BE2C (cell line): ENCODE data around the gene ATCAY.

Experiments
- DNase-seq: peaks from one replicate; pipeline ENCODE4 v3.0.0-alpha.2; 2020
- H3K27me3 ChIP-seq: fragments of 250-450 bp; sonication (Bioruptor Pico); 2 replicates; pipeline ENCODE4 v1.5.1; 2020; ENCODE audit warnings: mild to moderate bottlenecking
- H3K36me3 ChIP-seq: fragments of 250-450 bp; sonication (Bioruptor Pico); 2 replicates; pipeline ENCODE4 v1.5.1; 2020; ENCODE audit warnings: mild to moderate bottlenecking
- H3K4me1 ChIP-seq: fragments of 250-450 bp; sonication (Bioruptor Pico); 2 replicates; pipeline ENCODE4 v1.5.1; 2020
- H3K4me3 ChIP-seq: 2 replicates; pipeline ENCODE4 v1.5.1; 2011; ENCODE audit warnings: low read depth, low read length
- H3K9me3 ChIP-seq: fragments of 250-450 bp; sonication (Bioruptor Pico); 2 replicates; pipeline ENCODE4 v1.5.1; 2020
- TF ChIP-seq, protein P1 (sequence below): IDR thresholded peaks from 2 replicates; pipeline ENCODE4 v1.5.1; 2012; ENCODE audit warnings: mild to moderate bottlenecking, low read depth, low read length

ATCAY gene

DNA sequence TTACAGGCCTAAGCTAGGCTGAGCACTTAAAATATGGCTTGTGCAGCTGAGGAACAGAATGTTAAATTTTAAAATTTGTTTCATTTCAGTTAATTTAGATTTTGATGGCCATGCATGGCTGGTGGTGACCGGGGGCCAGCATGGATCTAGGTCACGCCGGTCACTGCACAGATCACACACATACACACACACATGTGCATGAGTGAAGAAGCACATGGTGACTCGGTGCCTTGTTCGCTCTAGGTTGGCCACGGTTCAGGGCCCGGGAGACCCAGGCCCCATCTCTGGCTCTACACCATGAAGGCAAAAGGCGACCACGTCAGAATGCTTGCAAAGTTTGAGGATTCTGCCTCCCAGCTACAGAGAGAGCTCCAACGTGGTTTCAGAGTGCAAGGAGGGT is 39.7 kb upstream of the ATCAY start:
- H3K27me3 ChIP-seq: no peaks in the 10 kb centered on the region
- H3K36me3 ChIP-seq: no peaks in the 10 kb centered on the region
- H3K4me1 ChIP-seq: no peaks in the 10 kb centered on the region
- TF ChIP-seq, protein P1, sequence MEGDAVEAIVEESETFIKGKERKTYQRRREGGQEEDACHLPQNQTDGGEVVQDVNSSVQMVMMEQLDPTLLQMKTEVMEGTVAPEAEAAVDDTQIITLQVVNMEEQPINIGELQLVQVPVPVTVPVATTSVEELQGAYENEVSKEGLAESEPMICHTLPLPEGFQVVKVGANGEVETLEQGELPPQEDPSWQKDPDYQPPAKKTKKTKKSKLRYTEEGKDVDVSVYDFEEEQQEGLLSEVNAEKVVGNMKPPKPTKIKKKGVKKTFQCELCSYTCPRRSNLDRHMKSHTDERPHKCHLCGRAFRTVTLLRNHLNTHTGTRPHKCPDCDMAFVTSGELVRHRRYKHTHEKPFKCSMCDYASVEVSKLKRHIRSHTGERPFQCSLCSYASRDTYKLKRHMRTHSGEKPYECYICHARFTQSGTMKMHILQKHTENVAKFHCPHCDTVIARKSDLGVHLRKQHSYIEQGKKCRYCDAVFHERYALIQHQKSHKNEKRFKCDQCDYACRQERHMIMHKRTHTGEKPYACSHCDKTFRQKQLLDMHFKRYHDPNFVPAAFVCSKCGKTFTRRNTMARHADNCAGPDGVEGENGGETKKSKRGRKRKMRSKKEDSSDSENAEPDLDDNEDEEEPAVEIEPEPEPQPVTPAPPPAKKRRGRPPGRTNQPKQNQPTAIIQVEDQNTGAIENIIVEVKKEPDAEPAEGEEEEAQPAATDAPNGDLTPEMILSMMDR: no peak
- H3K9me3 ChIP-seq: no peaks in the 10 kb centered on the region
- DNase-seq: no peak
- H3K4me3 ChIP-seq: no peak overlapping the region

DNA sequence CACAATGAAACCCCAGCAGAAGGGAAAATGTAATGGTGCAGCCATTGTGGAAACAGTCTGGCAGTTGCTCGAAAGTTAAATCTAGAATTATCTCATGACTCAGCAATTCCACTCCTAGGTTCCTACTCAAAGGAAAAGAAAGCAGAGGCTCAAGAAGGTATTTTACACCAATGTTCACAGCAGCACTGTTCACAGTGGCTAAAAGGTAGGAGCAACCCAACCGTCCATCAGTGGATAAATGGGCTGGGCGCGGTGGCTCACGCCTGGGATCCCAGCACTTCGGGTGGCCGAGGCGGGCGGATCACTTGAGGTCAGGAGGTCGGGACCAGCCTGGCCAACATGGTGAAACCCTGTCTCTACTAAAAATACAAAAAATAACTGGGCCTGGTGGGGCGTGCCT is 37.5 kb upstream of the ATCAY start:
- no peaks in the 10 kb centered on the region for H3K27me3 ChIP-seq

DNA sequence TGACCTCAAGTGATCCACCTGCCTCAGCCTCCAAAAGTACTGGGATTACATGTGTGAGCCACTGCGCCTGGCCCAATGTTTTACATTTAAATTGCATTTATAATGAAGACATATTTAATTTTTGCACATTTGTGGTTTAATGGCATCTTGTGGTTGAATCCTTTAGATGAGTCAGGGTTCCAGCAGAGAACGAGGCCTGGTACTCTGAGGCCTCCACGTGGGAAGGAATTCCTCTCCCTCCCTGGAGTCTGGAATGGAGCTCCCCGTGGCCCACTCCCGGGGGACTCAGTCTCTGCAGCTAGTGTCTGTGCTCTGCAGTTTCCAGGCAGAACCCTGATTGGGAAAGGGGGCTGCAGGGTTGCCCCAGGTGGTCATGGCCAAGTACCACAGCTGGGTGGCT is 35.9 kb upstream of the ATCAY start:
- Histone ChIP-seq H3K4me1 (no peaks in the 10 kb centered on the region), H3K9me3 (no peaks in the 10 kb centered on the region), H3K4me3 (no peak overlapping the region), H3K27me3 (no peaks in the 10 kb centered on the region), H3K36me3 (no peaks in the 10 kb centered on the region)
- TF ChIP-seq, protein P1: no peak
- no peak for DNase-seq

More for the DNA sequence above, 37.5 kb upstream of the ATCAY start:
- TF ChIP-seq, protein P1: no peak
- H3K4me3 ChIP-seq: no peak overlapping the region
- H3K36me3 ChIP-seq: no peaks in the 10 kb centered on the region
- H3K9me3 ChIP-seq: no peaks in the 10 kb centered on the region
- H3K4me1 ChIP-seq: no peaks in the 10 kb centered on the region
- no peak for DNase-seq

GRCh38 chr19:3849092-3849491 is 31.4 kb upstream of the ATCAY start:
- DNase-seq: peak; percentile 71
- no peaks in the 10 kb centered on the region for H3K27me3 ChIP-seq

GRCh38 chr19:3849787-3850186 is 30.7 kb upstream of the ATCAY start:
- no peaks in the 10 kb centered on the region for H3K27me3 ChIP-seq
- H3K4me3 ChIP-seq: no peak overlapping the region
- H3K4me1 ChIP-seq: no peaks in the 10 kb centered on the region
- H3K36me3 ChIP-seq: no peaks in the 10 kb centered on the region
- no peak for DNase-seq
- TF ChIP-seq, protein P1: no peak
- H3K9me3 ChIP-seq: peaks cover 4% of the 10 kb centered on the region

More at GRCh38 chr19:3849092-3849491, 31.4 kb upstream of the ATCAY start:
- TF ChIP-seq, protein P1: peak; percentile 83
- Histone ChIP-seq H3K9me3 (peaks cover 4% of the 10 kb centered on the region), H3K4me3 (no peak overlapping the region), H3K4me1 (no peaks in the 10 kb centered on the region), H3K36me3 (no peaks in the 10 kb centered on the region)

GRCh38 chr19:3850320-3850972 is 30.0 kb upstream of the ATCAY start:
- no peaks in the 10 kb centered on the region for H3K36me3 ChIP-seq
- no peak for DNase-seq
- TF ChIP-seq, protein P1: no peak
- no peaks in the 10 kb centered on the region for H3K4me1 ChIP-seq
- peaks cover 4% of the 10 kb centered on the region for H3K9me3 ChIP-seq
- no peaks in the 10 kb centered on the region for H3K27me3 ChIP-seq
- no peak overlapping the region for H3K4me3 ChIP-seq
